GM19463 (cell line): ENCODE measurements around the gene PGRMC2.

ENCODE experiments used
- ATAC-seq: cut with Tn5 transposase; IDR thresholded peaks from one replicate; pipeline ENCODE4 v1.9.1; 2021; ENCODE audit warnings: mild to moderate bottlenecking, moderate library complexity; ENCODE audit not compliant: unreplicated experiment

PGRMC2 gene

DNA sequence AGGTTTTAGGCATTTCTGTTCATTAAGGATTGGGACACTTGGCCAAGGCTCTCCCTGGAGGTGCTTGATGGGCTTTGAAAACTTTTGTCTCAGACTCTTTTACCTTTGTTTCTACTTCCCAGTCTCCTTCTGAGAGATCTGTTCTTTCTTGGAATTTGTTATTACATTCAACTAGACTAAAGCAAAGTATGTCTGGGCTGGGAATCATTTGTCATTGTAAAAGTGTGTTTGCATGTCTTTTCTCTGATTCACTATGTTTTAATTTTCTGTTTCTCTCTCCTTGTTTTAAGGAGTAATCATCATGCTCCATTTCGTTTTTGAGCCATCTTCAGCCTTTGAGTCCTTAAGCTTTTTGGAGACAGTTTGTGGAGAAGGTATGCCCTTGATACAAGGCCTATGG is 12.2 kb upstream of the PGRMC2 start:
- ATAC-seq = no peak

- ATAC-seq = peak; percentile 53
Measured at GRCh38 chr4:128298852-128299251, 11.2 kb upstream of the PGRMC2 start.

DNA sequence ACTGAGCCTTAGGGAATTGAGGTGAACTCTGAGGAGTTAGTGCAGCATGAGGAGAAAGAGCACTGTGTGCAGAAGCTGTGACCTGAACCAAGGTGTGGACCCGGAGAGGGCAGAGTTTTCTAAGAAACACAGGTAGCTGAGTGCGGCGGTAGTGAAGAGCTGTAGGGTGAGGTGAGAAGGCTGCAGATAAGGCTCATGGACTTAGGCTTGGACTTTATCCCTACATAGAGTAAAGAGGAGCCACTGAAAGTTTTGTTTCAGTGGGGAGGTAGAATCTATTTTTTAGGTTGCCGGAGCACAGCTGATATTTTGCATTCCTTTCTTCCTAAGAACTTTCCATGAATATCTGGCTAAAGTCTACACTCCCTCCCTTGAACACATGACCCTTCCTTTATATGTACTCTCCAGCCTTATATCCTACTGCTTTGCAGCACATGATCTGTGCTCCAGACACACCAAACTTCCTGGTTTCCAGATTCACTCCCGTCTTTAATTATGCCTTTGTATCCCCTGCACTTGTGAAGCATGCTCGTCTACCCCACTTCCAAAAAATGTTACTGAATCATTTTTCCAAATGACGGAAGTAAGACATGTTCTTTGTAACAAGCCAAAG is 10.6 kb upstream of the PGRMC2 start:
- ATAC-seq = no peak

DNA sequence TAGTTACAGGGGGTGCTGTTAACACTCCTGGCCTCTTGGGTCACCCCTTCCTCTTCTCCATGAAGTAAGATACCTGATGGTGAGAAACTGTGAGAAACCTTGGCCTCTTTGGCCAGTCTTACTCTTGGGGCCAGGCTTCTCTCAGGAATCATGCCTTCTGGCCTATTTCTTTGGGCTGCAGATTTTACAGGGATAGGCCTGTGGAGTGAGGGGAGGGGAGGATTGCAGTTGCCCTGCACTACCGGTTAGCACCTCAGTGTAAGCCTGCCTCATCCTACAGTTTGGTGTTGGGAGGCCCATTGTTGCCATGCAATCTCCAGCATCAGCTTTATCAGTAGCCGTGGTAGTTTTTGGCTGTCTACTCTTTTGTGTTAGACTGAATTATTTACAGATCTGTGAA is 7.6 kb upstream of the PGRMC2 start:
- no peak for ATAC-seq

- ATAC-seq = no peak
Measured at GRCh38 chr4:128294464-128294863, 6.9 kb upstream of the PGRMC2 start.

- ATAC-seq = no peak
Measured at GRCh38 chr4:128292349-128292748, 4.7 kb upstream of the PGRMC2 start.

DNA sequence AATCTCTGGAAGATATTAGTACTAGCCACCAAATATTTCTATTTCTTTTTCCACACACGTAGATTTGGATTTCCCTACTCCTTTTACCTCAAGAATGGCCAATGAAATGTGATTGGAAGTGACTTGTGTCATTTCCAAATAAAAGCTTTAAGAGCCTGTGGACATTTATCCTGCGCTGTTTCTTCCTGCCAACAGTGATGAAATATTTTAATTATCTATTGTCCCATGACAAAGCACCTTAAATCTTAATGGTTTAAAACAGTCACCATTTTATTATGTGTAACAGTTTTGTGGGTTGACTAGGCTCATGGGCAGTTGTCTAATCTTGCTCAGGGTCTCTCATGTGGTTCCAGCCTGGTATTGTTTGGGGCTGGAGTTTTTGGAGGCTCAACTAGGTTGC is 3.5 kb upstream of the PGRMC2 start:
- no peak for ATAC-seq

DNA sequence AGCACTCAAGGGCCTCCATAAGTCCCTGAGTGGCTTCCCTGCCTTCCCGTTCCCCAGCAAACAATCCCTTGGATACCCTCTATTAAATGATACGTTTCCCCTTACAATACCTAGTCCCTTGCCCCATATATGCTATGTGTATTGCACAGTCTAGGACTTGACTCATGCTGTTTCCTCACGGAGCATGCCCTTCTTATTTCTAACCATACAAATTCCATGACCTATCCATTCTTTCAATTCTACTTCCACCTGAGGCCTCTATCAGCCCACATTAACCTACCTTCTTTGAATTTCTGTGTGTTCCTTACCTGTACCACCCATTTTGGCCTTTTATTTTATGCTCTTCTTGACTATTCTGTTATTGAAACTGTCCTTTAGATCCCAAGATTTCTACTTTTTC is 2.9 kb upstream of the PGRMC2 start:
- ATAC-seq = no peak

- ATAC-seq = no peak
Measured at GRCh38 chr4:128289523-128290158, 2.0 kb upstream of the PGRMC2 start.

DNA sequence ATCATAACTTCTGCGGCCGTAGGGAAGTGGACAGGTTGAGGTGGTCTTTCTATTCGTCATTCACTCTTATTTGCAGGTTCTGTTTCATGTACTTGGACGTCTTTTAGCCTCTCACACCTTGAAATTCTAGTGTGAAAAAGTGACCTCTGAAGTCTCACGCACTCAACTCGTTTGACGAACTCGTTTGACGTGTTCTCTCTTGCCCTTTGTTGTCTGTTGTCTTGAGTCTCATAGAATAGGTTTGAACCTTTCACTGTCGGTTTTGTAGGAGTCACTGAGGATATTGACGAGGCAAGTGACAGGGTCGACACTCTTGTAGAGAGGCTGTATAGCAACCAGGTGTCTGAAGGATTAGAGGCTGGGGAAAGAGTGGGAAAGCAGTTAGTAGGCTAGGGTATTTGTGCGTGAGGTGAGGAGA is 1.1 kb upstream of the PGRMC2 start:
- no peak for ATAC-seq

GRCh38 chr4:128287871-128288688 is 467 bp upstream of the PGRMC2 start:
- peak; percentile 74 for ATAC-seq

DNA sequence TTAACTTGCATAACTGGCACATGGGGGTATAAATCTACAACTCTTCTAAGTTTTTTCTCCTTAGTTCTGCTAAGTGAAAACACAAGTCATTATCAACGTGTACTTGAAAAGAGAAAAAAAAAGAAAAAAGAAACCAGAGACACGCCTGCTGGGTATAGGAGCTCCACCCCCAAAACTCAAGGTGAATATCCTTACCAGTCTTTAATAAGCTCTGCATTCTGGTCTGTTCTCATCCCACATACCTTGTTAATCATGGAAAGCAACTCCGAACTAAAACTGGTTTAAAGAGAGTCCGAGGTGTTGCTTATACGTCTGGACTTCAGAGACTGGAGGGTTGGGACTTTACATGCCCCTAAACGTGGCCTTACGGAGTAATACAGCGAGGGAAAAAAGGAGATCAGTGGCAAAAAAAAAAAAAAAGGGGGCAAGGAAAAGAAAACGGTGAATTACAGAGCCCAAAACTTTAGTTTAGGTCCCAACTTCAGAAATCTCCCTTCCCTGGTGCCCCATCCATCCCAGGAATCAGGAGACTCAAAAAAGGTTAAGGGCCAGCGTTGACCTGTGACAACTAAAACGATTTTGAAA is 1.0 kb downstream of the PGRMC2 start:
- ATAC-seq = peak; percentile 11

GRCh38 chr4:128285085-128285997 is 2.3 kb downstream of the PGRMC2 start:
- ATAC-seq = no peak

DNA sequence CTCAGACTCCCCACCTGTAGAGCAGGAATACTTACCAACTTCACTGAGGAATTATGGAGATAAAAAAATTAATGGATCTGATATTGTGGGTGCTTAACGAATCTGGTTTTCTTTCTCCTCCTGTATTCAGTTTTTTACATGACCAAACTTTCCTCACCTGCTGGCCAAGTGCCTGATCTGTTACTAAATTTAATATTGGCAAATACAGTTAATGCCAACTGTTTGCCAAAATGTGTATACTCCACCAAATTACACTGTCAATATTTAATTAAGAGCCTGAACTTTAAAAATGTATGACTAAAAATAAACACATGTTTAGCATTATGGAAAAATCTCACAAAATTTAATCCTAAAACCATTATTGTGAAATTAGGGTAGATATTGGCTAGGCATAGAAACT is 3.3 kb downstream of the PGRMC2 start:
- ATAC-seq = no peak

DNA sequence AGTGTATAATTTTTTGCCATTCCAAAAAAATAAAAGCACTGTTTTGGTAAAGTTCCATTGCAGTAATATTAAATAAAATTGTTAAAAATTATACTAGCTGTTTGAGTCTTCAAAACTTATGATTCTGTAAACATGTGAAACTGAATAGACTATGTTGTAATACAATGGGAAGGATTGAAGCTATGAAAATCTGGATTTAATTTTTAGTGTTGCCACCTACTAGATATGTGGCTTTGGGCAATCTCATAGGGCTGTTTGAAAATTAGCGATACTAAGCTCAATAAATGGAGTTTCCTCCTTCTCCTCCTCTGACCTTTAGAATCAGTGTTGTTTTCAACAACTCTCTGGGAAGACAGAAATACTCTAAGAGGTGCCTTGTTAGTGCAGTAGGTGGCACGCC is 4.5 kb downstream of the PGRMC2 start:
- no peak for ATAC-seq

DNA sequence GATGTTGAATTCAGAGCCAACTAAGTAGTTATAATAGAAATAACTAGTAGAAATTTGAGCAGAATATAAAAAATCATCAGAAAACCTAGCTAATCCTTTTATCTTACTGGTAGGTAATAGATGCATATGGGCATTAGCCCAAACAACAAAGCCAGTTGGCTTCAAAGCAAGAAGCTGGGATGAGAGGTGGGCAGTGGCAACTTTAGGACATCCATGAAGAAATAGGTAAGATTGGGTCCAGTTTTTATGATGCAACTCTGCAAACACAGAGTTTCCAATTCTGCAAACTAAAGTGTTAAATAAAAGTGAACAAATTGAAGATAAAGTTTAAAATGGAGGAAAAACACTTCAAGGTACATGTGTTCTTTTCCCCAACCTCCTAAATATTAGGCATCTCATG is 5.1 kb downstream of the PGRMC2 start:
- ATAC-seq = no peak

DNA sequence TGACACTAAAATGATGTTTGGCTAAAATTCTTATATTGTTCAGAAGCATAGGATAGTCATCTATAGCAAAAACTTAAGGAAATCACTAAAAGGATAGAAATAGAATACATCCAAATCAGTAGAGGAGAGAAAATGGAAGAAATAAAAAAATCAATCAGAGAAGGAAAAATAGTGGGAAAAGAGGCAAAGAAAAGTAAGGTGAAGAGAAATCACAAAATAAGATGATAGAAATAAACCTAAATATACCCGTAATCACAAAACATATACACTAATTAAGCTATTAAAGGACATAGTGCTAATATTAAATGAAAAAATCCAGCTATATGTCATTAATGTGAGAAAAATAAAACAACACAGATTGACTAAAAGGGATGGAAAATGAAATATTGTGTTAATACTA is 6.3 kb downstream of the PGRMC2 start:
- ATAC-seq = no peak

DNA sequence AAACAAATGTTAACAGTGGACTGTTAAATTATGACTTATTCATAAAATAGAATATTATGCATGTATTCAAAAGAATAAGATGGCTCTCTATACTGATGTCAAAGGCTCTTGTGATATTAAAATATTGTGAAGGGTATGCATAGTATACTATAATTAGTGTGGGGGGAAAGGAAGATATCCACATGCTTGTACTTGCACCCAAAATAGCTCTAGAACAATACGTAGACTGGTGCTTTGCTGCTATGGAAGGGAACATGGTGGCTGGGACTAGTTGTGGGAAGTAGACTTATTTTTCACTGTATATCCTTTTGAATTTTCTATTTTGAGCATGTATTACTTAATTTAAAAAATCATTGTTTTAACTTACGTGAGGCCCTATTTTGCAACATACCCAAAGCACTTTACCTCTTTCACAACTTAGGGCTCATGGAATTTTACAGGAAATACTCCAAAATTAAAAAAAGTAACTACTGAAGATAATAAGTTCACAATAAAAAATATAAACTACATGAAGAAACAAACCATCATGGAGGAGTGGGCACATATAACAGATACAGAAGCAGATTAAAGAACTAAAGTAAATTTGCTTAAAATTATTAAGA is 7.9 kb downstream of the PGRMC2 start:
- ATAC-seq = no peak

GRCh38 chr4:128277856-128278255 is 9.8 kb downstream of the PGRMC2 start:
- ATAC-seq = no peak

GRCh38 chr4:128275346-128275745 is 12.3 kb downstream of the PGRMC2 start:
- no peak for ATAC-seq
